NB4 (cell line): ENCODE results near the gene GPC3.

Experiments used
- DNase-seq: peaks from one replicate; pipeline ENCODE4 v3.0.0; 2010; ENCODE audit warnings: low read depth
- H3K4me3 ChIP-seq: one replicate; pipeline ENCODE4 v1.5.1; 2011; ENCODE audit warnings: mild to moderate bottlenecking, low read depth, low read length, moderate library complexity
- CTCF ChIP-seq: IDR thresholded peaks from one replicate; pipeline ENCODE4 v1.5.1; 2012; ENCODE audit warnings: low read depth, low read length
- MAX ChIP-seq: IDR thresholded peaks from 2 replicates; pipeline ENCODE4 v1.6.1; 2011; ENCODE audit warnings: low read depth, low read length
- MYC ChIP-seq: IDR thresholded peaks from 2 replicates; pipeline ENCODE4 v1.6.1; 2011; ENCODE audit warnings: low read depth, low read length
- POLR2A ChIP-seq: IDR thresholded peaks from 2 replicates; pipeline ENCODE4 v1.6.1; 2011; ENCODE audit warnings: mild to moderate bottlenecking; ENCODE audit not compliant: insufficient read length; ENCODE audit errors: extremely low read depth

The GPC3 gene

GRCh38 chrX:133666256-133666655, 319.1 kb downstream of the GPC3 start:
- no peak overlapping the region for H3K4me3 ChIP-seq
- no peak for DNase-seq
- TF ChIP-seq MAX (no peak), POLR2A (no peak), CTCF (no peak), MYC (no peak)

GRCh38 chrX:133661962-133662839, 323.2 kb downstream of the GPC3 start:
- DNase-seq = no peak
- TF ChIP-seq MAX (no peak), CTCF (no peak), POLR2A (no peak), MYC (no peak)
- H3K4me3 ChIP-seq = no peak overlapping the region

- TF ChIP-seq MYC = no peak
- TF ChIP-seq CTCF = no peak
- TF ChIP-seq POLR2A = no peak
- no peak for TF ChIP-seq MAX
- DNase-seq = no peak
Observed at GRCh38 chrX:133660281-133660680, 325.1 kb downstream of the GPC3 start.

GRCh38 chrX:133658293-133658911, 327.0 kb downstream of the GPC3 start:
- TF ChIP-seq MAX (no peak), MYC (no peak), POLR2A (no peak), CTCF (no peak)
- H3K4me3 ChIP-seq = no peak overlapping the region
- no peak for DNase-seq

More at GRCh38 chrX:133660281-133660680, 325.1 kb downstream of the GPC3 start:
- no peak overlapping the region for H3K4me3 ChIP-seq

GRCh38 chrX:133655275-133656265, 329.8 kb downstream of the GPC3 start:
- no peak for DNase-seq
- TF ChIP-seq MAX = no peak
- no peak for TF ChIP-seq CTCF
- TF ChIP-seq MYC = no peak
- no peak for TF ChIP-seq POLR2A
- H3K4me3 ChIP-seq = no peak overlapping the region
